DOHH2 (cell line): ENCODE results near the gene ATP2A3.

ENCODE experiments used
- H3F3A ChIP-seq: fragments of 200-600 bp; sonication (generic), shearing (Covaris generic); 2 replicates; pipeline ENCODE4 v1.6.0; 2016; ENCODE audit warnings: antibody characterized with exemption, mild to moderate bottlenecking; ENCODE audit not compliant: control insufficient read depth, insufficient read depth
- H3K27ac ChIP-seq: fragments of 200-600 bp; sonication (generic); 2 replicates; pipeline ENCODE4 v1.5.1; 2014; ENCODE audit warnings: low read depth, mild to moderate bottlenecking, low read length, moderate library complexity
- H3K27me3 ChIP-seq: fragments of 200-600 bp; sonication (generic); 2 replicates; pipeline ENCODE4 v1.6.1; 2014; ENCODE audit warnings: mild to moderate bottlenecking, low read length, mixed read lengths; ENCODE audit not compliant: control insufficient read depth
- H3K36me3 ChIP-seq: fragments of 200-600 bp; sonication (generic); 2 replicates; pipeline ENCODE4 v1.6.1; 2014; ENCODE audit warnings: mild to moderate bottlenecking, low read length, moderate library complexity, mixed read lengths; ENCODE audit not compliant: control insufficient read depth
- H3K4me1 ChIP-seq: fragments of 200-600 bp; sonication (generic); 2 replicates; pipeline ENCODE4 v1.6.1; 2014; ENCODE audit warnings: mild to moderate bottlenecking, low read length, mixed read lengths; ENCODE audit not compliant: control insufficient read depth
- H3K4me2 ChIP-seq: fragments of 200-600 bp; sonication (generic); 2 replicates; pipeline ENCODE4 v1.6.0; 2014; ENCODE audit warnings: mild to moderate bottlenecking, low read length, moderate library complexity
- H3K4me3 ChIP-seq: fragments of 200-600 bp; sonication (generic); 2 replicates; pipeline ENCODE4 v1.5.1; 2014; ENCODE audit warnings: mild to moderate bottlenecking, low read length, mixed read lengths
- H3K79me2 ChIP-seq: fragments of 200-600 bp; sonication (generic); 2 replicates; pipeline ENCODE4 v1.6.1; 2014; ENCODE audit warnings: mild to moderate bottlenecking, low read length, mixed read lengths; ENCODE audit not compliant: control insufficient read depth
- H3K9me2 ChIP-seq: fragments of 200-600 bp; sonication (generic); replicated peaks from 2 replicates; pipeline ENCODE4 v1.6.1; 2014; ENCODE audit warnings: mild to moderate bottlenecking, low read length, mixed read lengths; ENCODE audit not compliant: control insufficient read depth
- H3K9me3 ChIP-seq: fragments of 200-600 bp; sonication (generic); 2 replicates; pipeline ENCODE4 v1.6.1; 2014; ENCODE audit warnings: antibody characterized with exemption, low read length, mixed read lengths; ENCODE audit not compliant: control insufficient read depth, insufficient read depth
- H4K20me1 ChIP-seq: fragments of 200-600 bp; sonication (generic); 2 replicates; pipeline ENCODE4 v1.6.0; 2014; ENCODE audit warnings: low read depth, mild to moderate bottlenecking, antibody characterized with exemption, low read length, moderate library complexity; ENCODE audit not compliant: control insufficient read depth, insufficient read depth
- CTCF ChIP-seq: fragments of 200-600 bp; sonication (generic); IDR thresholded peaks from one replicate; pipeline ENCODE4 v1.5.1; 2014; ENCODE audit warnings: antibody characterized with exemption, mild to moderate bottlenecking, low read depth, low read length; ENCODE audit not compliant: poor library complexity, severe bottlenecking
- EZH2phosphoT487 ChIP-seq: fragments of 200-600 bp; sonication (generic); IDR thresholded peaks from 2 replicates; pipeline ENCODE4 v1.6.1; 2017; ENCODE audit warnings: borderline replicate concordance, mild to moderate bottlenecking, antibody characterized with exemption, low read length, moderate library complexity, mixed read lengths

The ATP2A3 gene

GRCh38 chr17:4006745-4007211, 42.5 kb upstream of the ATP2A3 start:
- Histone ChIP-seq H4K20me1 (no peaks in the 10 kb centered on the region), H3F3A (peaks cover 2% of the 10 kb centered on the region; the same call in 1 of the 2 replicates), H3K9me2 (no peaks in the 10 kb centered on the region), H3K79me2 (no peaks in the 10 kb centered on the region), H3K36me3 (peaks cover 48% of the 10 kb centered on the region), H3K4me1 (peaks cover 21% of the 10 kb centered on the region), H3K4me3 (no peak overlapping the region), H3K4me2 (no peak overlapping the region), H3K27me3 (no peaks in the 10 kb centered on the region), H3K27ac (no peak overlapping the region), H3K9me3 (no peaks in the 10 kb centered on the region)
- TF ChIP-seq EZH2phosphoT487, result no peak

- no peaks in the 10 kb centered on the region for H3K9me3 ChIP-seq
- H3K27ac ChIP-seq, result no peak overlapping the region
- H4K20me1 ChIP-seq, result no peaks in the 10 kb centered on the region
- no peak overlapping the region for H3K4me2 ChIP-seq
- H3K4me1 ChIP-seq, result peaks cover 21% of the 10 kb centered on the region
- no peaks in the 10 kb centered on the region for H3K79me2 ChIP-seq
- no peaks in the 10 kb centered on the region for H3K9me2 ChIP-seq
- peaks cover 2% of the 10 kb centered on the region; the same call in 1 of the 2 replicates for H3F3A ChIP-seq
- no peak overlapping the region for H3K4me3 ChIP-seq
- H3K27me3 ChIP-seq, result no peaks in the 10 kb centered on the region
- H3K36me3 ChIP-seq, result peaks cover 46% of the 10 kb centered on the region
- TF ChIP-seq CTCF (no peak), EZH2phosphoT487 (no peak)
Observed at GRCh38 chr17:4006165-4006589, 41.9 kb upstream of the ATP2A3 start.

GRCh38 chr17:4005296-4006164, 41.3 kb upstream of the ATP2A3 start:
- H3K4me2 ChIP-seq, result no peak overlapping the region

More at GRCh38 chr17:4005296-4006164, 41.3 kb upstream of the ATP2A3 start:
- H3K36me3 ChIP-seq, result peaks cover 46% of the 10 kb centered on the region
- H3K4me3 ChIP-seq, result no peak overlapping the region
- no peak overlapping the region for H3K27ac ChIP-seq
- no peaks in the 10 kb centered on the region for H3K27me3 ChIP-seq
- no peaks in the 10 kb centered on the region for H3K9me2 ChIP-seq
- H3F3A ChIP-seq, result peaks cover 2% of the 10 kb centered on the region; the same call in 1 of the 2 replicates
- H3K9me3 ChIP-seq, result no peaks in the 10 kb centered on the region
- no peaks in the 10 kb centered on the region for H3K79me2 ChIP-seq
- H3K4me1 ChIP-seq, result peaks cover 21% of the 10 kb centered on the region
- H4K20me1 ChIP-seq, result no peaks in the 10 kb centered on the region
- TF ChIP-seq CTCF (no peak), EZH2phosphoT487 (no peak)
